Tibial nerve (tissue), 4 donors: ENCODE measurements around the gene KLHL40. TPM values are rescaled to one million over a fixed set of nuclear protein-coding genes. Genes with fewer than 3 reads are reported as not detected.

ENCODE experiments used
- DNase-seq, 2 donors: peaks; one replicate each; pipeline ENCODE4 v3.0.0-alpha.2; 2019; ENCODE audit warnings: low spot score in 2 of 2
- H3K27ac ChIP-seq, 4 donors: fragments of 200-600 bp; sonication (generic) in 3 of 4; one replicate each; pipeline ENCODE4 v1.5.1; 2017 to 2019; ENCODE audit warnings: mild to moderate bottlenecking in 1 of 4
- H3K27me3 ChIP-seq, 2 donors: fragments of 200-600 bp; sonication (generic) in 1 of 2; one replicate each; pipeline versions ENCODE4 v1.5.1 to v1.6.0; 2017 to 2019
- H3K36me3 ChIP-seq, 3 donors: fragments of 200-600 bp; sonication (generic); one replicate each; pipeline ENCODE4 v1.5.1; 2018 to 2019
- H3K4me1 ChIP-seq, 4 donors: fragments of 200-600 bp; sonication (generic) in 3 of 4; one replicate each; pipeline ENCODE4 v1.5.1; 2017 to 2019
- H3K4me3 ChIP-seq, 4 donors: fragments of 200-600 bp; sonication (generic) in 3 of 4; one replicate each; pipeline ENCODE4 v1.5.1; 2017 to 2019; ENCODE audit warnings: mild to moderate bottlenecking in 1 of 4, moderate library complexity in 1 of 4
- H3K9me3 ChIP-seq, 4 donors: fragments of 200-600 bp; sonication (generic) in 3 of 4; one replicate each; pipeline ENCODE4 v1.5.1; 2017 to 2019
- CTCF ChIP-seq, 5 experiments: fragments of 200-600 bp in 3 of 5; fragments of 450-650 bp in 2 of 5; sonication (generic) in 3 of 5; IDR thresholded peaks; one replicate each; pipeline ENCODE4 v1.5.1; 2016 to 2019; ENCODE audit warnings: antibody characterized with exemption in 5 of 5, mild to moderate bottlenecking in 3 of 5, moderate library complexity in 2 of 5
- EP300 ChIP-seq, 2 donors: sonication (generic); formaldehyde crosslinking; IDR thresholded peaks; one replicate each; pipeline ENCODE4 v1.6.1; 2017; ENCODE audit warnings: antibody characterized with exemption in 2 of 2, mild to moderate bottlenecking in 1 of 2
- POLR2A ChIP-seq, 2 donors: fragments of 450-650 bp; IDR thresholded peaks; one replicate each; pipeline ENCODE4 v1.6.1; 2017; ENCODE audit warnings: antibody characterized with exemption in 2 of 2, mild to moderate bottlenecking in 2 of 2, moderate library complexity in 2 of 2
- WGBS, 2 donors: methylation state at CpG; one replicate each; pipeline ENCODE4 v1.1.5; 2018; 5-methylcytosine and 5-hydroxymethylcytosine counted together
- total RNA-seq, 4 donors: library from RNA; depleted of rRNA; stranded (reverse); fragments of >200 nt; gene quantifications; one replicate each; pipeline ENCODE4 v1.1.0, GENCODE V29; 2016

Gene KLHL40
- total RNA-seq, 4 donors from 2014 or later = 0.42 TPM; not detected in 3

- H3K27ac ChIP-seq = peak overlapping the region in 2 of 4 donors; percentile 9 to 23
- DNase-seq = no peak
- WGBS, 2 donors = 88 to 89% methylated on average over 10 of the region's 10 CpGs
- H3K9me3 ChIP-seq = peaks cover 0 to 17% (median 0%) of the 10 kb centered on the region in 4 donors
- H3K4me1 ChIP-seq = peaks cover 0 to 30% (median 10%) of the 10 kb centered on the region in 4 donors
- H3K27me3 ChIP-seq = peaks cover 0 to 3% of the 10 kb centered on the region in 2 donors
- no peak overlapping the region for H3K4me3 ChIP-seq
- no peak for TF ChIP-seq EP300 (IDR thresholded peaks at IDR 0.05)
- TF ChIP-seq CTCF (IDR thresholded peaks at IDR 0.05) = no peak
- no peak for TF ChIP-seq POLR2A (IDR thresholded peaks at IDR 0.05)
- H3K36me3 ChIP-seq = no peaks in the 10 kb centered on the region
Observed at GRCh38 chr3:42681361-42682038, 3.8 kb upstream of the KLHL40 start.

GRCh38 chr3:42682301-42683070 is 2.9 kb upstream of the KLHL40 start:
- H3K4me1 ChIP-seq = peaks cover 0 to 30% (median 10%) of the 10 kb centered on the region in 4 donors
- no peak for DNase-seq
- TF ChIP-seq POLR2A (IDR thresholded peaks at IDR 0.05) (no peak), EP300 (IDR thresholded peaks at IDR 0.05) (no peak), CTCF (IDR thresholded peaks at IDR 0.05) (no peak)
- H3K27ac ChIP-seq = peak overlapping the region in 2 of 4 donors; percentile 46 to 80
- peaks cover 0 to 3% of the 10 kb centered on the region in 2 donors for H3K27me3 ChIP-seq
- no peak overlapping the region for H3K4me3 ChIP-seq
- 60 to 63% methylated on average over 12 of the region's 12 CpGs for WGBS, 2 donors
- no peaks in the 10 kb centered on the region for H3K36me3 ChIP-seq
- peaks cover 0 to 10% (median 0%) of the 10 kb centered on the region in 4 donors for H3K9me3 ChIP-seq

DNA sequence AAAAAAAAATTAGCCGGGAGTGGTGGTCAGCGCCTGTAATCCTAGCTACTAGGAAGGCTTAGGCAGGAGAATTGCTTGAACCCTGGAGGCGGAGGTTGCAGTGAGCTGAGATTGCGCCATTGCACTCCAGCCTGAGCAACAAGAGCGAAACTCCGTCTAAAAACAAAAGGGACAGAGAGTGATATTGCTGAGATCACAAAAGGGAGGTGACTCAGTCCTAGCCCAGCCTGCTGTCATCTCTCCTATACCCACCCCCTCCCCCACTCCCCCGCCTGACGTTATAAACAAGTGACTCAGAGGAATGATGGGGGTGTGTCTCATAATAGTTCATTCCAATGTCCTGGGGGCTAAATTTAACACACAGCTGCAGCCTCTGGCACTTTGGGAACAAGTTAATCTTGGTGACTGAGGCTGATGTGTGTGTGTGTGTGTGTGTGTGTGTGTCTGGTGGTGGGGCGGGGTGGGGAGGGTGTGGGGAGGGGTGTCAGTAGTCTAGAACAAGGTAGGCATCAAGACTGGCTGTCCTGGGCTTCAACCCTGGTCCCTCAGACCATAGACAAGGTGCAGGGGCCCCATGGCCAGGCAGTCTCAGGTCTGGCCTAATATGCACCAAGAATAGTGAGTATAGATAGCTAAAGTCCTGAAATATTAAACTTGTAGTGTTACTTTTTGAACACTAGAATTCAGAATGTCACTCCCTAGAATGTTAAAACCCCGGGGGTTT is 1.3 kb upstream of the KLHL40 start:
- Histone ChIP-seq H3K27me3 (peaks cover 0 to 3% of the 10 kb centered on the region in 2 donors), H3K4me3 (no peak overlapping the region), H3K36me3 (no peaks in the 10 kb centered on the region), H3K9me3 (no peaks in the 10 kb centered on the region), H3K4me1 (peaks cover 0 to 30% (median 10%) of the 10 kb centered on the region in 4 donors), H3K27ac (peak overlapping the region in 3 of 4 donors; percentile 60 to 87 (median 83))
- DNase-seq = peak; percentile 45
- TF ChIP-seq EP300 (IDR thresholded peaks at IDR 0.05) = peak in 1 of 2 donors; percentile 64
- no peak for TF ChIP-seq POLR2A (IDR thresholded peaks at IDR 0.05)
- TF ChIP-seq CTCF (IDR thresholded peaks at IDR 0.05) = no peak
- WGBS, 2 donors = 50 to 51% methylated on average over 10 of the region's 10 CpGs

DNA sequence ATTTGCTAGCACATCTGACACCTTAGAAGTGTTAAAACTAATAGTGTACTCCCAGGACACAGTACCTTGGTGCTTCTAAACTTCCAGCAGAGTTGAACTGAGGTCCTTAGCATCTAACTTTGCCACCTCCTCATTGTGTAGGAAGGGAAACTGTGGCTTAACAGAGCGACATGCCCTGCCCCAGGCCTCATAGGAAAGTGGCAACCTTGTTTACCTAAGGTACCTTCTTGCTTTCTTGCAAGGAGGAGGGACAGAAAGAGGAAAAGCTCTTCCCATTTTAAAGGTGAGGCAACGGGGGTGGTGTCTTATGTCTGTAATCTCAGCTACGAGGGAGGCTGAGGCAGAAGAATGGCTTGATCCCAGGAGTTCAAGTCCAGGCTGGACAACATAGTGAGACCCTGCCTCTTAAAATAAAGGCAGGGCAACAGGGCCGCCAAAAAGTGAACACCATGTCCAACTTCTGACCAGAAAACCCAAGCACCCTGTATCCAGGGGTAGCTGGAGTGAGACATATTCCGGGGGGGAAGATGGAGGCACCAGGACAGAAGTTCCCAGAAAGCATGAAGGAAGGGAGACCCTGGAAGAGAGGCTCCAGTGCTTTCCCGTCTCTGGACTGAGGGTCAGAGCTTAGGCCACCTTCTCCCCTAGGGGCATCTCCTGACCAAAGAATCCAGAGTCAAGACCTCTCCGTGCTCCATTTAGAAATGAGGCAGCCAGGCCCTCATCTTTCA is 540 bp upstream of the KLHL40 start:
- no peak for DNase-seq
- 82 to 90% methylated on average over 6 to 7 of the region's 7 CpGs for WGBS, 2 donors
- peaks cover 0 to 3% of the 10 kb centered on the region in 2 donors for H3K27me3 ChIP-seq
- no peaks in the 10 kb centered on the region for H3K9me3 ChIP-seq
- no peak overlapping the region for H3K4me3 ChIP-seq
- peak overlapping the region in 3 of 4 donors; percentile 55 to 83 (median 78) for H3K27ac ChIP-seq
- H3K4me1 ChIP-seq = peaks cover 0 to 30% (median 10%) of the 10 kb centered on the region in 4 donors
- no peaks in the 10 kb centered on the region for H3K36me3 ChIP-seq
- no peak for TF ChIP-seq CTCF (IDR thresholded peaks at IDR 0.05)
- TF ChIP-seq EP300 (IDR thresholded peaks at IDR 0.05) = no peak
- no peak for TF ChIP-seq POLR2A (IDR thresholded peaks at IDR 0.05)
